H1 (cell line): ENCODE measurements around the gene POLA1.

Source experiments
- ASH2L ChIP-seq: fragments of 200-600, 300-600 bp; sonication (generic); IDR thresholded peaks from one replicate; pipeline ENCODE4 v1.7.1; 2017; ENCODE audit warnings: low read length
- EGR1 ChIP-seq: IDR thresholded peaks from 2 replicates; pipeline ENCODE4 v1.6.1; 2011; ENCODE audit warnings: low read depth, low read length, borderline replicate concordance
- EZH2 ChIP-seq: fragments of 200-600 bp; sonication (generic); IDR thresholded peaks from 2 replicates; pipeline ENCODE4 v1.7.1; 2012; ENCODE audit warnings: low read depth, mild to moderate bottlenecking, moderate library complexity, low read length, inconsistent platforms; ENCODE audit not compliant: severe bottlenecking
- JUN ChIP-seq: IDR thresholded peaks from 2 replicates; pipeline ENCODE4 v1.6.1; 2011; ENCODE audit warnings: low read depth, mild to moderate bottlenecking, improper control_type of control experiment, low read length
- JUND ChIP-seq: IDR thresholded peaks from 2 replicates; pipeline ENCODE4 v1.6.1; 2011; ENCODE audit warnings: mild to moderate bottlenecking, improper control_type of control experiment, low read length
- KDM1A ChIP-seq: fragments of 200-600, 300-600 bp; sonication (generic); IDR thresholded peaks from 2 replicates; pipeline ENCODE4 v1.7.1; 2016; ENCODE audit warnings: mild to moderate bottlenecking, low read length, borderline replicate concordance
- KDM5A ChIP-seq: fragments of 200-600 bp; IDR thresholded peaks from 2 replicates; pipeline ENCODE4 v1.7.1; 2012; ENCODE audit warnings: mild to moderate bottlenecking, low read length, inconsistent platforms, mixed read lengths
- POLR2A ChIP-seq, 2 experiments: IDR thresholded peaks; 1 replicate in 1 of 2; 2 replicates in 1 of 2; pipeline ENCODE4 v1.6.1; 2011; ENCODE audit warnings: low read depth in 2 of 2, low read length in 2 of 2, mild to moderate bottlenecking in 2 of 2; ENCODE audit errors: control extremely low read depth in 1 of 2
- POU5F1 ChIP-seq: IDR thresholded peaks from 2 replicates; pipeline ENCODE4 v1.6.1; 2011; ENCODE audit warnings: low read depth, mild to moderate bottlenecking, low read length, moderate library complexity
- SIN3A ChIP-seq, 2 experiments: IDR thresholded peaks in 1 of 2; conservative IDR thresholded peaks in 1 of 2; 2 replicates each; pipeline ENCODE4 v1.6.1; 2011 to 2012; ENCODE audit warnings: low read length in 2 of 2, improper control_type of control experiment in 1 of 2, low read depth in 1 of 2, mild to moderate bottlenecking in 1 of 2
- TAF1 ChIP-seq: IDR thresholded peaks from 2 replicates; pipeline ENCODE4 v1.6.1; 2011; ENCODE audit warnings: mild to moderate bottlenecking, low read depth, low read length
- YY1 ChIP-seq: IDR thresholded peaks from 2 replicates; pipeline ENCODE4 v1.6.1; 2011; ENCODE audit warnings: low read depth, mild to moderate bottlenecking, low read length
- TF ChIP-seq, protein P1 (sequence below): IDR thresholded peaks from 2 replicates; pipeline ENCODE4 v1.6.1; 2012; ENCODE audit warnings: inconsistent platforms
- TF ChIP-seq, protein P2 (sequence below), 3 experiments: IDR thresholded peaks; 1 replicate in 2 of 3; 2 replicates in 1 of 3; pipeline versions ENCODE4 v1.5.1 to v1.6.1; 2011; ENCODE audit warnings: low read length in 3 of 3, mild to moderate bottlenecking in 3 of 3, inconsistent platforms in 2 of 3, low read depth in 1 of 3, moderate library complexity in 1 of 3; ENCODE audit not compliant: insufficient read depth in 1 of 3; ENCODE audit errors: control extremely low read depth in 1 of 3

DNA sequence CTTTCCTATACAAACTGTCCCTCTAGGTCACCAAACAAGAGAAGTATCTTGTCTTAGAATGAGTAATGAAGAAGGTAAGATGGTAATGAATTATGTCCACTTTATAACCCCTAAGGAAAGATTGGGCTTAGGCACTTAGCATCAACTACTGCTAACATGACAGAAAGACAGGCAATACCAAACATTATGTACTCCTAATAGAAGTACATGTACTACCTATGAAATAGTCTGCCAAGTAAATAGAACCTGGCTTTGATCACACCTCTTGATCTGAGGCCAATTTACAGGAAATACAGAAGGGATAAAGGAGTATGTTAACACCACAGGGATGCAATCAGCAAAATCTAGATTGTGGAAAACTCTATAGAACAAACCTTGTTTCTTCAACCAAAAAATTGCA, 32.4 kb upstream of the POLA1 start:
- TF ChIP-seq YY1 (no peak), EZH2 (no peak), POLR2A (IDR thresholded peaks at IDR 0.05; ENCODE audit: control extremely low read depth in 1 of 2, low read depth in 2 of 2, low read length in 2 of 2) (no peak), EGR1 (no peak), TAF1 (no peak), JUN (no peak), POU5F1 (no peak), ASH2L (no peak), KDM1A (no peak), KDM5A (no peak), SIN3A (conservative IDR thresholded peaks at IDR 0.05 in 1 of 2, IDR thresholded peaks at IDR 0.05 in 1 of 2; ENCODE audit: low read depth in 1 of 2, low read length in 2 of 2) (no peak), JUND (no peak)
- TF ChIP-seq, protein P1, sequence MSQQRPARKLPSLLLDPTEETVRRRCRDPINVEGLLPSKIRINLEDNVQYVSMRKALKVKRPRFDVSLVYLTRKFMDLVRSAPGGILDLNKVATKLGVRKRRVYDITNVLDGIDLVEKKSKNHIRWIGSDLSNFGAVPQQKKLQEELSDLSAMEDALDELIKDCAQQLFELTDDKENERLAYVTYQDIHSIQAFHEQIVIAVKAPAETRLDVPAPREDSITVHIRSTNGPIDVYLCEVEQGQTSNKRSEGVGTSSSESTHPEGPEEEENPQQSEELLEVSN, result no peak
- TF ChIP-seq, protein P2, sequence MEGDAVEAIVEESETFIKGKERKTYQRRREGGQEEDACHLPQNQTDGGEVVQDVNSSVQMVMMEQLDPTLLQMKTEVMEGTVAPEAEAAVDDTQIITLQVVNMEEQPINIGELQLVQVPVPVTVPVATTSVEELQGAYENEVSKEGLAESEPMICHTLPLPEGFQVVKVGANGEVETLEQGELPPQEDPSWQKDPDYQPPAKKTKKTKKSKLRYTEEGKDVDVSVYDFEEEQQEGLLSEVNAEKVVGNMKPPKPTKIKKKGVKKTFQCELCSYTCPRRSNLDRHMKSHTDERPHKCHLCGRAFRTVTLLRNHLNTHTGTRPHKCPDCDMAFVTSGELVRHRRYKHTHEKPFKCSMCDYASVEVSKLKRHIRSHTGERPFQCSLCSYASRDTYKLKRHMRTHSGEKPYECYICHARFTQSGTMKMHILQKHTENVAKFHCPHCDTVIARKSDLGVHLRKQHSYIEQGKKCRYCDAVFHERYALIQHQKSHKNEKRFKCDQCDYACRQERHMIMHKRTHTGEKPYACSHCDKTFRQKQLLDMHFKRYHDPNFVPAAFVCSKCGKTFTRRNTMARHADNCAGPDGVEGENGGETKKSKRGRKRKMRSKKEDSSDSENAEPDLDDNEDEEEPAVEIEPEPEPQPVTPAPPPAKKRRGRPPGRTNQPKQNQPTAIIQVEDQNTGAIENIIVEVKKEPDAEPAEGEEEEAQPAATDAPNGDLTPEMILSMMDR (IDR thresholded peaks at IDR 0.05; ENCODE audit: control extremely low read depth in 1 of 3, insufficient read depth in 1 of 3, low read depth in 1 of 3, low read length in 3 of 3), result no peak
